Erythroblast (primary cell): ENCODE measurements around the gene FAM98C.

Experiments
- GATA1 ChIP-seq: IDR thresholded peaks from 2 replicates; pipeline ENCODE4 v1.6.1; 2011; ENCODE audit warnings: low read depth, mild to moderate bottlenecking, control low read depth, low read length, moderate library complexity
- POLR2A ChIP-seq: IDR thresholded peaks from 2 replicates; pipeline ENCODE4 v1.6.1; 2011; ENCODE audit warnings: mild to moderate bottlenecking, low read length

- no peak for TF ChIP-seq POLR2A
- no peak for TF ChIP-seq GATA1
Observed at GRCh38 chr19:38387550-38388348, 15.1 kb upstream of the FAM98C start, which contains the start of gene GGN.
